Femur (tissue), 1 donor: Measurements from ENCODE around the gene RIN1.

Source experiments
- DNase-seq: peaks from one replicate; pipeline ENCODE4 v3.0.0-alpha.2; 2017

Gene RIN1

GRCh38 chr11:66293777-66294625, 42.2 kb downstream of the RIN1 start:
- DNase-seq, result no peak

GRCh38 chr11:66293352-66293751, 42.9 kb downstream of the RIN1 start:
- DNase-seq, result no peak

GRCh38 chr11:66292543-66293332, 43.5 kb downstream of the RIN1 start:
- DNase-seq, result no peak

GRCh38 chr11:66291706-66292542, 44.3 kb downstream of the RIN1 start, which contains the start of gene TMEM151A:
TSS of gene TMEM151A (plus strand) at chr11:66291894. CDS start at chr11:66292014, 120 bp downstream.
- DNase-seq, result peak; percentile 25

- DNase-seq, result no peak
These were observed 44.9 kb downstream of the RIN1 start for GRCh38 chr11:66291303-66291705.

GRCh38 chr11:66290330-66290621, 46.0 kb downstream of the RIN1 start:
- no peak for DNase-seq

- DNase-seq, result peak; percentile 91
These were observed 46.5 kb downstream of the RIN1 start for GRCh38 chr11:66289548-66290329.

- DNase-seq, result peak; percentile 100
These were observed 47.3 kb downstream of the RIN1 start, which contains the start of gene YIF1A for GRCh38 chr11:66288671-66289547. TSS of gene YIF1A (minus strand) at chr11:66289143. CDS start at chr11:66288985, 158 bp downstream.

- DNase-seq, result peak; percentile 48
These were observed 48.2 kb downstream of the RIN1 start for GRCh38 chr11:66287889-66288670.

- DNase-seq, result peak; percentile 26
These were observed 48.9 kb downstream of the RIN1 start for GRCh38 chr11:66287211-66287888.

GRCh38 chr11:66286699-66287098, 49.5 kb downstream of the RIN1 start:
- DNase-seq, result peak; percentile 24

- peak; percentile 49 for DNase-seq
These were observed 50.8 kb downstream of the RIN1 start for GRCh38 chr11:66285250-66285947.

GRCh38 chr11:66284526-66285078, 51.6 kb downstream of the RIN1 start:
- DNase-seq, result no peak

- DNase-seq, result no peak
These were observed 52.7 kb downstream of the RIN1 start for GRCh38 chr11:66283461-66284105.

- DNase-seq, result peak; percentile 98
These were observed 53.5 kb downstream of the RIN1 start for GRCh38 chr11:66282468-66283455.
